T-helper 2 cell treated with Interferon-gamma antibody and Interleukin-4, amounts not matched to agents 100 ng/mL and 5 ng/mL, for 36 hours (primary cell): Measurements from ENCODE around the gene NOVA2. TPM values are rescaled to one million over a fixed set of nuclear protein-coding genes. Genes with fewer than 3 reads are reported as not detected.

Source experiments
- intact Hi-C: fragments of 100-400 bp; cut with micrococcal nuclease; formaldehyde crosslinking; loops from one replicate; pipeline ENCODE4 v1.15.1; 2023
- total RNA-seq: library from RNA; stranded (reverse); gene quantifications from 2 replicates; pipeline ENCODE4 v1.2.3, GENCODE V29; 2022

The NOVA2 gene
- total RNA-seq, 1 donor from 2014 or later = 0.09 TPM

DNA sequence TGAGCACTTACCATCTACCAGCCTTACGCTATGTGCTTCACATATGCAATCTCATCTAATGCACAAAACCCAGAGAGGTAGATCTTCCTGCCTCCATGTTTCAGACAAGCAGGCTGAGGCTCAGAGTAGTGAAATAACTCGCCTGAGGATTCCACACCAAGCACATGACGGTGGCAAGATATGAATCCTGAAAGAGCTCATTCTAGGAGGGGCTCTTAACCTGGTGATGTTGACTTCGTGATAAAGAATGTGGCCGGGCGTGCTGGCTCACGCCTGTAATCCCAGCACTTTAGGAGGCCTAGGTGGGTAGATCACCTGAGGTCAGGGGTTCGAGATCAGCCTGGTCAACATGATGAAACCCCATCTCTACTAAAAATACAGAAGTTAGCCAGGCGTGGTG lies 5.0 kb downstream of the NOVA2 start:
- intact Hi-C loops = no loop called here

DNA sequence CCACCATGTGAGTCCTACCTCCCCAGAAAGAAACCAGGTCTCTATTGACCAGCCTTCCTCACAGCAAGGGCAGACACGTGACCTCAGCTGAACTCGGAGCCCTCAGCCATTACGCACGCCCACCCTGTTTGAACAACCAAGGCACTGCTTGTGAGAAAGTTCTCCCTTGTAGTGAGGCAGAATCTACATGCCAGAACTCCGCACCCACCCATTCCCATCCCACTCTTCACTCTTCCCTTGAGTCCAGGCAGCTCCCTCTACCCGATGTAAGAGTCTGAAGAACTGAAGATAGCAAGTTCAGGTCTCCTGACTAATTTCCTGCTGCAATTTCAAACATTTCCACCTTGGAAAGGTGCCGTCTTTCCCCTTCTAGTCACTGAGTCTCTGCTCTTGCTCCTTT lies 6.4 kb downstream of the NOVA2 start:
- intact Hi-C loops = no loop called here

DNA sequence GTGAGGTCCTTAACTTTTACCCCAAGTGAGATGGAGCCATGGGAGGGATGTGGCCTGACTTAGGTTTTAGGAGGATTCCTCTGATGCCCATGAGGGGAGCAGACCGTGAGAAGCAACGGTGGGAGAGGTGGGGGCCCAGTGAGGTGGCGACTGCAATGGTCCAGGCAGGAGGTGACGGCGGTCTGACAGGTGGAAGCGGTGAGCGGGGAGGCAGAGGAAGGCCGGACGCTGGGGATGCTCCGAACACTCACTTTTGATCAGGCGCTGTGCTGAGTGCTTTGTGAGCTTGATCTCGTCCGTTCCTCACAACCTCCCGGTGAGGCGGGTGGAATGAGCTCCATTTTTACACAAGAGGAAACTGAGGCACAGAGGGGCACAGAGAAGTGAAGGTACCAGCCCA lies 11.6 kb downstream of the NOVA2 start:
- intact Hi-C loops = no loop called here

DNA sequence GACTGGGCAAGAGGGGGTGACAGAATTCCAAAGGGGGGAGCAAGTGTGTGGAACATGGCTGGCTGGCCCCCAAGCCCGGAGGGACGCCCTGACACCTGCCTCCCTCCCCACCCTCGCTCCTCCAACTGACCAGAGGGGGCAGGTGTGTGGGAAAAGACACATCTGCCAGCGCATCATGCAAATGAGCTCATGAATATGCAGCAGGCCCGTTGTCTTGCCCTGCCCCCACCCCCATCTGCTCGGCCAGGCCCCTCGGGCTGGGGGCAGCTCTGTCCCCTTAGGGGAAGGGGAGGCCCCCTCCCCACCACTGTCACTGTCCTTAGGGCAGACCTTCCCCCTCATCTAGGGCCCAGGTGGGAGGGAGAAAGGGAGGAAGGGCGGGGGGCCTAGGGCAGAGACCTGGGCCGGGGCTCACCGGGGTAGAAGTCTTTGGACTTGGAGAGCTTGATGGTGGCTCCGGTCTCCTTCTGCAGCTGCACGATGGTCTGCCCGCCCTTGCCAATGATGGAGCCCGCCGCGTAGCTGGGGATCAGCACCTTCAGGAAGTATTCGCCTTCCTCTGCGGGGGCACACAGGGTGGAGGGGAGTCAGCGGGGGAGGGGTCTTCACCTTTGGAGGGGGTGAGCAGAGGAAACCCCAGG lies 12.9 kb downstream of the NOVA2 start:
- intact Hi-C loops = no loop called here

DNA sequence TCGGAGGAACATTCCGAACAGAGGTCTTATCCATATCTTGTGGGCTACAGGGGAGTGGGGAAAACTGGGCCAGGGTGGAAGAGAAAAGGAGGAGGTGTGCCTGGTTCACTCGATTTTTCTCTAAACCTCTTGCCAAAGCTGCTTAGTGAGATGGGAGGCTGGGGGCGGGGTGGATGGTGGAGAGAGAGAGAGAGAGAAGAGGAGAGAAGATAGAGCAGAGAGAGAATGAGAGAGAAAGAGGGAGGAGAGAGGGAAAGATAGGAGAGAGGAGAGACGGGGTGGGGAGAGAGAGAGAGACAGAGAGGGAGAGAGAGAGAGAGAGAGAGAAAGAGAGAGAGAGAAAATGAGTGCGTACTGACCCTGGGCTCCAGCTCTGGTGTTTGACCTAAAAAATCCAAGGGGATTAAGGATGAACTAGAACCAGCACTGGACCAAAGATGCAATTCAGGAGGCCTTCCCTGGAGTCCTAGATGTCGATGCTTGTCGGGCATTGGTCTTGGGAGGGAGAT lies 14.1 kb downstream of the NOVA2 start:
- intact Hi-C loops = no loop called here

DNA sequence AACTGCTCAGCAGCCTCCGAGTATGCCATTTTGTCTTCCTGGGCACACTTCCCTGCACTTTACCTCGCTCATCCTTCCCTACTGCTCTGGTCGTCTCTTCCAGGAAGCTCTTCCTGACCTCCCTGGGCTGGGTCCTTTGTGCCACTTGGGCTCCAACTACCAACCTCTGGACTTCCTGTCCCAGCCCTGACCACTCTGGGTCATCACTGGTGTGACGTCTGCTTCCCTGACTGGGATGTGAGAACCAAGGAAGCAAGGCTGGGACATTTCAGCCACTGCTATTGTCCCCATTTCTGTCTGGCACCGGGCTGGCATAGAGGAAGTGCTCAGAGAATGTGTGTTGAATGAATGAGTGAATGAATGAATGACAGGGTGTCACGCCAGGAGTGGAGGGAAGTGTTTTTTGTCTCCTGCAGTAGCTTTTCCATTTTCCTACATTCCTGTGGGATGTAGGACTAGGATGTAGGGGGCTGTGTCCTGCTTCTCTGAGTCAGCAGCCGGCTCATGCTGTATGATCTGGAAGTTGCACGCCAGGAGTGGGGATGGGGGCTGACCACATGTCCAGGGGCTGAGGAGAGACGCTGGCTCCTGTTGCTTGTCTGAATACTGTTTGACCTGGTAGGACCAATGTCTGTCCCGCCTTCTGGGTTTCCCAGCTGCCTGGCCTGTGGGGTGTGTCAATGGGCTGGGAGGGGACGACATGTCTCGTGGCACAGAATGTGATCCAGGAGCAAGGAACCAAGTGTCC lies 14.7 kb downstream of the NOVA2 start:
- intact Hi-C loops = no loop called here

DNA sequence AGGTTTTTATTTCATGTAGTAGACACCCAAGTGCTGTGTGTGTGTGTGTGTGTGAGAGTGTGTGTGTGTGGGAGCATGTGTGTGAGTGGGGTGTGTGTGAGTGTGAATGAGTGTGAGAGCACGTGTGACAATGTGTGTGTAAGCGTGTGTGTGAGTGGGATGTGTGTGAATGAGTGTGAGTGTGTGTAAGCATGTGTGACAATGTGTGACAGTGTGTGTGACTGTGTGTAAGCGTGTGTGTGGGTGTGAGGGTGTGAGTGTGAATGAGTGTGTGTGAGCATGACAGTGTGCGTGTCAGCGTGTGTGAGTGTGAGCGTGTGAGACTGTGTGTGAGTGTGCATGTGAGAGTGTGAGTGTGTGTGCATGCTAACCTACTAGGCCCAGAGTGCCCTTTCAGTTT lies 15.3 kb downstream of the NOVA2 start:
- intact Hi-C loops = no loop called here

DNA sequence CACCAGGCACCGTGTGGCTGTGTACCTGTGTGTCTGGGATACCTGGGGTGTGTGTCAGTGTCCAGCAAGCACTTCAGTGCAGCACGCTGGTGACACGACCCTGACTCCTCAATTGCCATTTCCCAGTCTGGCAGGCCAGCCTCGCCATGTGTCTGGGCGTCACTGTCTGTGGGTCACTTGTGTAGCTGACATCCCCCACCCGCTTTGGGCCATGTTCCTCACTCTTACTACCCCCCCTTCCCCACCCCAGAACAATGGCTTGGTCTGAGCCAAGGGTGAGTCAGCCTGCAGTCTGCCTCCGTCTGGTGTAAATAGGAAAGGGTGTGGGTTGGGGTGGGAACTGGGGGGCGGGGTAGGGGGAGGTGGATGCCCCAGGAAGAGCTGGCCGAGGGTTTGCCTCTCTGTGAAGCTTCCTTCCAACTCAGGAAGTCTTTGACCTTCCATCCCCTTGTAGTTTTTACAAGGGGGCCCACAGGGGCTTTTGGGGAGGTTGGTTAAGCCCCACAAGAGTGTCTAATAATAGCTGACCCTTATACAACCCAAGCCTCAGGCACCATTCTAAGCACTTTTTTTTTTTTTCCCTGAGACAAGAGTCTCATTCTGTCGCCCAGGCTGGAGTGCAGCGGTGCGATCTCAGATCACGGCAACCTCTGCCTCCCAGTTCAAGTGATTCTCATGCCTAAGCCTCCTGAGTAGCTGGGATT lies 17.6 kb downstream of the NOVA2 start:
- intact Hi-C loops = no loop called here

DNA sequence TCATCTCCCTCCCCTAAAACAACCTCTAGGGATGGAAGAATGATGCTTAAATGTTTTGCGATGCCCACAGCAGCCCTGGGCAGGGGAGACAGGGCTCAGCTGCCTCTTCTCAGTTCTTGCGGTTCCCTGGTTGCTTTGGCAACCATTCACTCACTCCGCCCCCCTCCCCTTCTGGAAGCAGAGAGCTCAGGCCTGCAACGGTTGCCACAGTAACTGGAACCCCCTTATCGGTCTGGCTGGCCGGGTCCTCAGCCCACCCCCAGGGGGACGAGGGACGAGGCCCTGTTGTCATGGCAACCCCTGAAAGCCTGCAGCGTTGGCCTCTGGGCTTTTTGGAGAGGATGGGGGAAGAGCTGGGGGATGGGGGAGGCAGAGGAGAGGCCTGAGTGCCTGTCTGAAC lies 19.5 kb downstream of the NOVA2 start:
- intact Hi-C loops = no loop called here

DNA sequence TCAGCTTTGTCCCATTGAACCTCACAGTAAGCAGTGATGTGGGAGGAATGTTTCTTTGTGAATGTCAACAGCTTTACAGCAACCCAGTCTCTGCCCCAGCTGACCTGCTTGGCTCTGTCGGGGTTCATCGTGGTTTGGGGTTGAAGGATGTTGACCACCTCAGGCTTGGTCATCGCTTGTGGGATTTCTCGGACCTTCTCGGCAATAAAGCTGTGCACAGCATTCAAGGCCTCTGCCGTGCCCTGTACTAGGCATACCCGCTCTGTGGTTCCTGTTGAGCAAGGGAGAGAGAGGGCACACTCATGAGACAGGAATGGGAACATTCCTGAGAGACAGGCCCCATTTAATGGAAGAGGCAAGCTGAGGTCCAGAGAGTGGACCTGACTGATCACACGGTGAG lies 20.0 kb downstream of the NOVA2 start:
- intact Hi-C loops = no loop called here

DNA sequence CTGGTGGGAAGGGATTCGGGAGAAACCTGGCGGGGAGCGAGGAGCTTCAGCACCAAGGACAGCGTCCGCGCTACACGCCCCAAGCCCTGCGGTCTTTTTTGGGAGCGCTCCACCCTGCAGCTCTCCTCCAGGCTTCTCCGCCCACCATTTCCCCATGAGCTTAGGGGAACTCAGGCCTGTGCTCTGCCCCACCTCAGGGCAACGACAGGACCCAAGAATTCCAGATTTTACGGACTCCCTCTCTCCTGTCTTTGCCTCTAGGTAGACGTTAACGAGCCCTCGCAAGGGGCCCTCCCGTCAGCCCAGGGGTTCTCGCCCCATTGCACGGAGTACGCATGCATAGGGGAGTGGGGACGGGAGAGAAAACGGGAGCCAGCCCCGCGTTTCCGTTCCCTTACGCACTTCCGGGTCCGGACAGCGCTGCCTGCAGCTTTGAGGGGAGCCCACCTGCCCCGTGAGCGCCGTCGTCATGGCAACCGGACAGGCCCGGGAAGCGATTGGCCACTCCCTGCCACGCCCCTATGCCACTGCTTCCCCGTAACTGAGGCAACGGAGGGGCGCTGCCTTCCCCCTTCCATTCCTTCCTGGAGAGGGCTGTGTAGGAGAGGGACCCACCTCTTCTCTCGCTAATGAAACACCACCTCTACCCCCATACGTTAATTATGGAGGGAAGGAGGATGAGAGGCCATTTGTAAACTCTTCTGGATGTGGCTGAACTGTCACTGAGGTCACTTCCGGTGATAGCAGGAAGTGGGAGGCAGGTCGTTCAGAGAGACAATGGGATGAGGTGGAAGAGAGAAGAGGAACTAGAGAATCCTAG lies 20.8 kb downstream of the NOVA2 start:
- intact Hi-C loops = no loop called here

DNA sequence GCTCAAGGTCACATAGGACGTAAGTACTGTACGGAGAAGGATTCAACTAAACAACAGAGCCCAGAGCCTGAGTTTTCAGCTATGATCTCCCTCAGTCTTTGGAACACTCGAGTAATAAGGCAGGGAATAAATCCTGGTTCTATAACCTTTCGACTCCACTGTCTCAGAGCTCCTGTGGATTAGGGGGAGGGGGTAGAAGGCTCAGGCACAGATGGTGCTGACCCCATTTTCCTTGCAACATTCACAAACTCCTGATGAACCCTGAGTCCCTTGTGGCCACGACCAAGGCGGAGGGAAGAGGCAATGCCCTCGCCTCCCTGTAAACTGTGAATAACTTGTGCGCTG lies 21.4 kb downstream of the NOVA2 start:
- intact Hi-C loops = no loop called here

DNA sequence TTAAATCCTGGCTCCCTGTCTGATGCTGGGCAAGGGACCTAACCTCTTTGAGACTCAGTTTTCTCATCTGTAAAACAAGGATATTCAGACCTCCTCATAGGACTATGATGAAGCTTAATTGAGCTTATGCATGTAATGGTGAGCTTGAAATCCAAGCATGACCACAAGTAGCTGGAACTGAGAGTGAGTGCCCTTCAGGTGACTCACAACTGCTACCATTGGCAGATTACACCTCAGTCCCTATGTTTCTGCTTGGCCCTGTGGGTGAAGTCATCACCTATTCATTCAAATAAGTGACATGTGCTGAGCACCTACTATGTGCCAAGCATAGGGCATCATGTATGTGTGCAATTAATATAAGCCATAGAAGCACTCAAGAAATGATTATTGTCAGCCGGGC lies 25.7 kb downstream of the NOVA2 start:
- intact Hi-C loops = no loop called here

DNA sequence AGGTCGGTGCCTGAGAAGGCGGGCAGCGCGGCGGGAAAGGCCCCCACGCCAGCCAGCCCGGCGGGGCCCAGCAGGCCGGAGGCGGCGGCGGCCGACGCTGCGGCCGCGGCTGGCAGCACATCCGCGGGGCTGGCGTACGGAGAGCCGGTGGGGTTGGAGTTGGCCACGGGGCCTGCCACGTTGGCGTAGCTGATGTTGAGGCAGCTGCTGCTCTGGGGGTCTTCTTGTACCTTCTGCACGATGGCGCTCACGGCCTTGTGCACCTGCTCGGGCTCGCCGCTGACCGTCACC lies 33.2 kb downstream of the NOVA2 start:
- intact Hi-C loops = no loop called here

DNA sequence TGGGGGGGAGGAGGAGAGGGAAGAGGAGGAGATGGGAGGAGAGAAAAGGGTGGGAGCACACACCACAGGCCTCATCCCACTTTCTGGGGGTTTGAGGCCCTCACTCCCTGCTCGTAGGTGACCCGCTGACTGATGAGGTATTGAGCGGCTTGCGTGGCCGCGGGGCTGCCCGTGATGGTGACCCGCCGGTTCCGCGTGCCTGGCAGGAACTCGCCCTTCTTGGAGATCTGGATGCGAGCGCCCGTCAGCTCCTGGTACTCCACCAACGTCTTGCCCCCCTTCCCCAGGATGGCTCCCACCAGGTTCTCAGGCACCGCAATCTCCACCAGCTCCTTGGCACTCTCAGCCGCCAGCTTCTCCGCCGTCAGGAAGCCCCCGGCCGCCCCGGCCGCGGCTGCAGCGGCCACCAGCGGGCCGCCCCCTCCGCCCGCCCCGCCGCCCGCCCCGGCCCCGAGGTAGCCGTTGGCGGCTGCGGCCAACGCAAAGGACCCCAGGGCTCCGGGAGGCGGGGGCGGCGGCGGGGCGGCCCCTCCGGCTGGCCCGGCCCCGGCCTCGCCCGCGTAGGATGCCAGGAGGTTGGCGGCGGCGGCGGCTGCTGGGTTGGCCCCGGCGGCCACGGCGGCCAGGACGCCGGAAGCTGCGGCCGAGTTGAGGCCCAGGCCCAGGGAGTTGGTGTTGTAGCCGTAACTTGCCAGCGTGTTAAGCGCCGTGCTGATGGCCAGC lies 33.7 kb downstream of the NOVA2 start:
- intact Hi-C loops = no loop called here

DNA sequence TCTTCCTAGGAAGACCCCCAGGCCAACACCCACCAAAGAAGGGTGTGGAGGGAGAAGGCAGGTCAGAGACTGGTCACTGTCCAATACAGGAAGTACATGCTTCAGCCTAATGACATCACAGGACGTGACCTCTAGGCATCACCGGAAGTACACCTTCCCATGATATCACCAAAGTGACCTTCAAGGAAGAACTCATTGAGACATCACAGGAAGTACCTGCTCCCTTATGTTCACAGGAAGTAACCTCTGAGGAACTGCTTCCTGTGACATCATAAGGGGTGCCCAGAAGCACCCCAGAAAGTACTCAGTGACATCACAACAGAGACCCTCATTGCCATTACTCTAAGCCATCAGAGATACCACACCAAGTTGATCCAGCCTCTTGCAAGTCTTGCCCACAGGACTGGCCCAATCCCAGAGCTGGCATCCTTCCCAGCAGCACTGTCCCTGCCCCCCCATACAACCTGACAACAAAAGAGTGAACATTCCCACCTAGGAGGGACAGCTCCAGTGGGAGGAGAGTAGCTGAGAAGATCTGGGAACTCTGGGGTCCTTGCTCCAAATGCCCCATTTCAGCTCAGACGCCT lies 34.8 kb downstream of the NOVA2 start:
- intact Hi-C loops = no loop called here

DNA sequence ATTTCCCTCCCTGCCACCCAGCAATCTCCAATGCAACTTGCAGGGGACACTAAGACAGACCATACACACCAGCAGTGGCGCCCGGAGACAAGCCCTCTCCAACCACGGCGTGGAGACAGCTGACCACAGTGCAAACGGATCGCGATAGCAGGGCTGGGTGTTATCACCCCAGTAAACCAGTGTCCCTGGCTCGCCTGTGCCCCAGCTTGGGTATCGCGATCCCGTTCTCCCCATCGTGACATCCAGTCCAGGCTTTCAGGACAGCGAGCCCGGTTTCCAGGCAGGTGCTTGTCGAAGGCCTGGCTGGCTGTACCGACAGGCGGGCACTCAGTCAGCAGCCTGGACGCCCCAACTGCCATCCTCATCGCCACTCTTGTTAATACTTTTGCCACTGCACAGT lies 38.4 kb downstream of the NOVA2 start:
- intact Hi-C loops = no loop called here

DNA sequence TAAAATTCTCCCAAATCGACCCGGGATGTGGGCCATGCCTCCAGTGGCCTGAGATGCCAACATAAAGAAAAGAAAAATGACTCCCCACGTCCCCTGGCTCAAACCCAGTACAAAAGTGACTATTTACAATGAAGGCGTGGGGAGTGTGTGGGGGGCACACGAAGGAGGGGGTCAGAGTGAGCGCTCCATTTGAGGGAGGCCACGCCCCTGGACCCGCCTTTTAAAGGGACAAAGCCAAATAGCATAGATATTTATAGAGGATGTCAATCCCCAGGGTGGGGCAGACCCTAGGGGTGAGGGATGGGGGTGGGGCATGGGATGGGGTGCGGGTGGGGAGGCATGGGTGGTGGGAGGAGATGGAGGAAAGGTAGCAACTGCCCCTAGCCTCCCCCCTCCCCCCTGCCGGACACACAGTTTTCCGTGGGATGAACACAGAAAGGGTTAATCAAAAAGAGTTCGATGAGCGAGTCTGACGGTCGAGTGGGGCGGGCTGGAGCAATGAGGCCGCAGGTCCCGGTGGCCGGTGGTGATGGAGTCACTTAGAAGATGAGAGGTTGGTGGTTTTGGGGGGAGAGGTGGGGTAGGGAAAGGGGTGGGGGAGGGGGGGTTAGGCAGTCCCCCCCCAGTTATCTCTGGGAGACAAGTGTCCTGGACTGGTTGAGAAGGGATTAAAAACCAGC lies 39.0 kb downstream of the NOVA2 start:
- intact Hi-C loops = no loop called here

DNA sequence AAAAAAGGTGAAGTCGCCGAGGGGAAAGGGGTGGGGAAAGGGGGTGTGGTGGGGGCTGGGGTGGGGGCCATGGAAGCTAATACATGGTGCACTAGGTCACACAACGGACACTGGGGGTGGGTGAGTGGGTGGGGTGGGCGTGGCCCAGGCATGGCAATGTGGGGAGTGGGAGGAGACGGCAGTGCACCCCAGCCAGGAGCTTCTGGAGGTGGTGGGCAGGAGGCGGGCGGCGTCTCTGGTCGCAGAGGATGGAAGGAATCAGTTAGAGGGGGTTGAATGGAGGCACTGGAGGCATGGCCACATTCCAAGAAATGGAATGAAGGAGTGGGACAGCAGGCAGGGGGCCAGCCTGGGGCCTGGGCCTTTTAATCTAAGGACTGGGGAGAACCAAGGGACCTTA lies 39.9 kb downstream of the NOVA2 start:
- intact Hi-C loops = no loop called here

DNA sequence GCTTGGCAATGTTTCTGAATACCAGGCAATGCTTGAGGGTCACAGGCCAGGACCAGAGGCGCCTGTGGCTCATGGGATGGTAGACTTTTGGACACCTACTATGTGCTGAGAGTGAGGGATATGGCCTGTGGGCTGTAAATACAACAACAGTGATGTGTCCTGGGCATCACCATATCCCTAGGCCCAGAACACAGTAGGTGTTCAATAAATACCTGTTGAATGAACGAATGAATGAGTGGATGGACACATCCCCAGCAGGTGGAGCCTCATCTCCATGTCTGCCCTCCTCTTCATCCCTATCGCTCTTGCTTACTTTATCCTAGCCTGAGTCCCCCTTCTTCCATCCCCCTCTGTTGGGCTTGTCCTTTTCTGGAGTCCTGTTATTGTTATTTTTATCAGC lies 42.6 kb downstream of the NOVA2 start:
- intact Hi-C loops = no loop called here
